Activated CD4-positive, alpha-beta T cell treated with anti-CD3 and anti-CD28 coated beads, Interleukin-2, amount 50 U/mL, for 48 hours (primary cell): ENCODE results near the gene CDCA7.
"Not testable (repeated sequence)": the region's sequence is repeated elsewhere in the genome, so short reads cannot be mapped to it uniquely, and the experiment has no call there.

Experiments
- DNase-seq, 2 experiments: peaks; one replicate each; pipeline ENCODE4 v3.0.0-alpha.2; 2020

Gene CDCA7

DNA sequence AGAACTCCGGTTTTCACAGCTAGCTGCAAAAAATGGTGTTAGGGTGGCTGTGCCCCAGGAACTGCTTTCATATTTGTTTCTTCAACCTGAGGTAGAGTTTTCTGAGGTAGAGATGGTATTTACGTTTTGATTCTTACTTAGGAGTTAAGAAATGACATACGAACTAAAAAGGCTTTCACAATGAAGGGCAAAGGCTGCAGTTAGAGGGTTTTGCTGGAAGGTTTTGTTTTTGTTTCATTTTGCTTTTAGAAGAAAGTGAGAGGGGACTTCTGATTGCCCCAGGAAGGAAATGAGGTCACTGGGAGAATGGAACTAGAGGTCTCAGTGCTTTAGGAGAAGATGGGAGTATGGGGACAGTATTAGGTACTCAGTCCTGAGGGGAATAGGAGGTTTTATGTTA lies 15.5 kb downstream of the CDCA7 start:
- no peak for DNase-seq

DNA sequence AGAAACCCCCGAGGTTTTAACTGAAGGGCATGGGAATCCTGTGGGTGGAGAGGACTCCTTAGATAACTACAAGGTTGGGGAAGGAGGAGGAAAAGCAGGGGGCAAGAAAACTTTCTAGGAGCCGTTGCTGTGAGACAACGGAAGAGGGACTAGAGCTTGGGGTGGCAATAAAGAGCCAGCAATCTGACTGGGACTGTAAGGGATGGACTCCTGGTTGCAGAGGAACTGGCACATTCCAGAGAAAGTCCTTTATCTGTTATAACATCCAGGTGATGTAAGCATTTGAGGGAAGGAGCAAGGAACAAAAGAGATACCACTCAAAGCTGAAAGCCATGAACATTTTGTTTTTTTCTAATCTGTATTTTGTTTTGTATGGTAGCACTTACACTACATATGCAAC lies 16.4 kb downstream of the CDCA7 start:
- no peak for DNase-seq

DNA sequence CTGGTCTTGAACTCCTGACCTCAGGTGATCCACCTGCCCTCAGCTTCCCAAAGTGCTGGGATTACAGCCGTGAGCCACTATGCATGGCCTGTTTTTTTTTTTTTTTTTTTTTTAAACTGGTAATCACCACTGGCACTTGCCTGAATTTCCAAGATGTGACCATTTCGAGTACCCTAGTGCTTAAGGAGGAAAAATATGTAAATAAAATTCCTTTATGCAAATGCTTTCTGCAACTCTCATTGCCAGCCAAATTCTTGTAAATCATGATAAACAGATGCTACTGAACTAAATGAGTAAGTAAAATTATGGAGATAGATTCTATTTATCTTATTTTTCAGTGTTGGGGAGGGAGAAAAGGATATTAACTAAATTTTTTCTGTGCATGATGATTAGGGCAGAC lies 18.6 kb downstream of the CDCA7 start:
- no peak for DNase-seq

DNA sequence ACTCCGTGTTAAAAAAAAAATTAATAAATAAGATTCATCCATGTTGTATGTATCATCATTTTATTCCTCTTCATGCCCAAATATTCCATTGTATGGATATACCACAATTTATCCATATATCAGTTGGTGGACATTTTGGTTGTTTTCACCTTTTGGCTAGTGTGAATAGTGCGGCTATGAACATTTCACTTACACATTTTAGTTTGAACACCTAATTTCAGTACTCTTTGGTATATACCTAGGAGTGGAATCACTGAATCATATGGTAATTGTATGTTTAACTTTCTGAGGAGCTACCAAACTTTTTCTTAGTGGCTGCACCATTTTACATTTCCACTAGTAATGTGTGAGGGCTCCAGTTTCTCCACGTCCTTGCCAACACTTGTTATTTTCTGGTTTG lies 20.0 kb downstream of the CDCA7 start:
- DNase-seq: no peak

DNA sequence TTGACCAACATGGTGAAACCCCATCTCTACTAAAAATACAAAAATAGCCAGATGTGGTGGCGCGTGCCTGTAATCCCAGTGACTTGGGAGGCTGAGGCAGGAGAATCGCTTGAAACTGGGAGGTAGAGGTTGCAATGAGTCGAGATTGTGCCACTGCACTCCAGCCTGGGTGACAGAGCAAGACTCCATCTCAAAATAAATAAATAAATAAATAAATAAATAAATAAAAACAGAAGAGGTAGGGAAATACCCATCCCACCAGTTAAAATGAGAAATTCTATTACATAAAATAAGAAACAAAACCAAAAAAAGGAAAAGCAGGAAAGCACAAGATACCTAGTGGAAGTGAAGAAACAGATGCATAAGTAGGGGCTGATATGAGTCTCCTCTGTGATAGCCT lies 30.9 kb downstream of the CDCA7 start:
- DNase-seq: not testable (repeated sequence)

DNA sequence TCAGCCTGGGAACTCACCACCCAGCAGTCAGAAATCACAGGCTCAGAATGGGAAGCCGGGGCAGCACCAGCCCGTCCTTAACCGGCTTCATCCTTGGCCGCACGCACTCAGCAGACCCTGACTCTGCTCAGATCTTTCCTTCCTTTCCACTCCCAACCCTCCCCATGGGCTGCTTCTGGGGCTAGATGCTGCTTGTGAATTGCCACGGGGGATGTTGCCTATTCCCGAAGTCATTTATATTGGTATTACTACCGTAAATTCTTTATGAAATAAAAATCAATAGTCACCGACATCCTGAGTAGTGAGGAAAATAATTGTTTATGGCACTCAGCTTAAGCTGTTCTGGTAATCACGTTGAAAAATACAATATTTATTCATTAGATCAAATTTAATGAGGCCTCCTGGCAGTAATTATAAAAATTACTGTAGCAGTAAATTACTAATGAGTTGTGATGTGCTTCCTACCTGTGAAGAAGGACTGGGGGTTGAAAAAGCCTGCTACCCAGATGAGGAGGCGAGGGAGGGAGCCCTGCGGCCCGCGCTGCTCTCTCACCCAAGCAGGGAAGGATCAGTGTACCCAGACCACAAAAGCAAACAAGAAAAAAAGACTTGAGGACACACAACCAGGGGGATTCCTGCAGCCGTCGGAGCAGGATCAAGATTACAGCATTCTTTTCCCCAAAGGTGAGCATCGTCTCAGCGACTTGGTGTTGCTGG lies 31.5 kb downstream of the CDCA7 start:
- no peak for DNase-seq

DNA sequence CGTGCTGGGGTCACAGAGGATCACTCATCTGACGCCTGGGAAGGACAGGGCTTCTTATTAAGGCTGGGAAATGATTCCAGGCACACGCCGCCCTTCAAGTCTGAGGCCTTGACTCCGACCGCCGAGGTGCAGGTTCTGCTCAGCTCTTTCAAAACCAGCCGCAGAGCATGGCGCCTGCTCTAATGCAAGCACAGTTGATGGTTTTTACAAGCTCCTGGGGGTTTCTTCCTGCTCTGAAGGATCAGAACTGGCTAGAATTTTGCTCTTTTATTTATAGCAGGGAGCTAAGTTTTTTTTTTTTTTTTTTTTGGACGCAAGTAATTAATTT lies 32.0 kb downstream of the CDCA7 start:
- no peak for DNase-seq

DNA sequence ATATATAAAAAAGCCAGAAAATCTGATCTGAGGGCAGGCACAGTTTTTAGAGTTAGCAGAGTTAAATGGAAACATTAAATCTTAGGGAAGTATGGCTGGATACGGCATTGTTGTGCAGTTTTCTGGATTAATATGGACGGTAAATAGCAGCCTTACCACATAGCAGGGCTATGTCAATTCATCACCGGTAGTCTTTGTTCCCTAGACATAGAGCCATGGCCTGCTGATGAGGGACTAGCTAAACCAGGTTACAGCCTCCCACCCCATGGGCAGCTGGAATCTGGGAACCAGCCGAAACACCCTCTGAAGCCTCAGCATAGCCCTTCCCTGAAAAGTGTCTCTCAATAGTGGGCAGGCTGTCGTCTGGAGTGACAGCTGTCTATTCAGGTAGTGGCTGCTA lies 32.4 kb downstream of the CDCA7 start:
- no peak for DNase-seq

DNA sequence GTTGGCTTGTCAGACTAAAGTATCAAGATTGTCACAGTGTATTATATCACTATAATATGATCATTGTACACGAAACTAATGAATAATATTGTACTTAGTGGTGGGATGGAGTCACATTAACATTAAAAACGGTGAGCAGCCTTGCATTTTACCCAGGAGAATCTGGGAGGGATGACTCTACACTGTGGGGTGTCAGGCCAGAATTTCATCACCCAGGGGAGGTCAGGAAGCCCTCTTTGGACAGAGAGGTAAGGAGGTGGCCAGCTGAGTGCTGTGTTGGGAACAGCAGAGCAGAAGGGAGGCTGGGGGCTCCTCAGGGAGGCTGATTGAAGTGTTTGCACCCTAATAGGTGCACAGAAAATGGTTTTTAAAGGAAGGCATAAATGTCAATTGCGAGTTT lies 33.0 kb downstream of the CDCA7 start:
- DNase-seq: no peak

DNA sequence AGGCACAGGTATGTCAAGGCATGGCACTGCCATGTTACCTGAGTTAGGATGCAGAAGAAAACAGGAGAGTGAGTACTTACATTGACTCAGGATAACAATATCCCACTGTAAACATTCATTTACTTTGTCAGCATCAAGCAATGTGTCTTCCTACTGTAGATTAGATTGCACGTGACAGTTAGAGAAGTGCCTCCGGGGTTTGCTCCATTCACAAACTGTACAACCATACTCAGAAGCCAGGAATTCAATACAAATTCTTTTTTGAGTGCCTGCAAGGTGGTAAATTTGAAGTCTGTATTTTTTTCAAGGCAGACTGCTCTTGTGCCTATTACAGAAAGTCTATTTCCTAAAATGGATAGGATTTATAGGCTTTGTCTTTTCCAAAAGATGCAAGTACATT lies 34.1 kb downstream of the CDCA7 start:
- DNase-seq: no peak

DNA sequence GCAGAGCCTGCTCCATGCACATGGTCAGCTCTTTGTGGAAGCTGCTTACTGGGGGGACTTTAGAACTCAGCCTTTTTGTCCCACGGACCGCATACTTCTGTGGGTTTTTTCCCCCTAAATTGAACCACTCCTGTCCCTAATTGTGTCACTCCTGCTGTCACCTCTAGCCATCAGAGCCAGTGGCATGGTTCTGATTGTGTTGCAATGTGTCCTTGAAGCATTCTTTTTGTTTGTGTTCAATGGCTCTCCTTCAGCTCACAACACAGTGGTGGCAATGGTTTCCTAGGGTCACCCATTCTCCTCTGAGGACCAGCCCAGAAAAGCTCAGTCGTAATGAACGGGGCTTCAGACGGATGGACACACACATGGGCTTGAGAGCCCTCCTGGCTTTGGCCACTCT lies 35.4 kb downstream of the CDCA7 start:
- no peak for DNase-seq

DNA sequence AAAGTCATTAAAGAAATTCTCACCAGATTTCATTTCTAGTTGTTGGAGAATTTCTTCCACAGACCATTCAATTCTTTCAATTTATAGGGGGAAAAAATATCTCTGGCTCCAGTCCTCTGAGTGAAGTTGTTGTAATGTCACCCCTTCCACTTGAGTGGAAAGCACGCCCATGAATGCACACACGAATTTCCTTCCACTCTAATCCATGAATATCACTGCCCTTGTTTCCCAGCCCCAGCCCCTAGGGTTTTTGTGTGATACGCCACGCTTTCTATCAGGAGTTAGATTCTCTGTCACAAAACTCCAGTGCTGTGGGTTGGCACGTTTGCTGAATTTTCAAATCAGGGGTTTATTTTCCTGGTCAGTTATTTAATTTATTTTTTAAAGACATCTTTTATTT lies 38.1 kb downstream of the CDCA7 start:
- DNase-seq: no peak

DNA sequence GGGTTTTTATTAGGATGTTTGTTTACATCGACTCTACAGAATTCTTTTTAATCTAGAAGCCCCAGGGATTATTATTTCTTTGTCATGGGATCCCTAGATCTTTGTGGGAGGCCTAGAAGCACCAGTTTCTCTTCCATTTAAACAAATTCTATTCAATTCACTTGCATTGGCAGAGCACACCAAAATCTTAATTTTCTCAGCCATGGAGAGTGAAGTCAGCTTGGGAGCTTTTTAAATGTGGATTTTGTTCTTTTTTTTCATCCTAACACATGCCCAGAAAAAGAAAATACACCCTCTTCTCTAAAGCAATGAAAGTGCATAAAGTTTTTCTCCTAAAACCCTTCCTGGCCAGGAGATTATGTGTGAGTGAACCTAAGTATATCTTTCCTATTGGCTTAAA lies 38.5 kb downstream of the CDCA7 start:
- DNase-seq: no peak

DNA sequence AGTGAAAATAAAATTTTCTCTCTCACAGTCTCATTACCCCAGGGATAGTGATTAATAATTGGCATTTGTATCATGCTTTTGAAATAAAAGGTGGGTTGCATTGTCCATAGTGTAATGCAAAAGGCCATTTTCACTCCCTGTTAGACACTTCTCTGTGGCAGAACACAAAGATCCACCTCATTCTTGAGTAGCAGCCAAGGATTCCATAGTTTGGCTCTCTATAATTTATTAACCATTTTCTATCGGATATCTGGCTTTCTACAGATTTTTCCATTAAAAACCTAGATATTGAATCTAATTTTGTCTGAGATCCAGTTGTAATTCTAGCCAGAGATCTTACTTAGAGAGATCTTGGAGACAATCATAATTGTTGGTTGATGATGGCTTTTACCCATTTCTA lies 39.0 kb downstream of the CDCA7 start:
- DNase-seq: no peak

DNA sequence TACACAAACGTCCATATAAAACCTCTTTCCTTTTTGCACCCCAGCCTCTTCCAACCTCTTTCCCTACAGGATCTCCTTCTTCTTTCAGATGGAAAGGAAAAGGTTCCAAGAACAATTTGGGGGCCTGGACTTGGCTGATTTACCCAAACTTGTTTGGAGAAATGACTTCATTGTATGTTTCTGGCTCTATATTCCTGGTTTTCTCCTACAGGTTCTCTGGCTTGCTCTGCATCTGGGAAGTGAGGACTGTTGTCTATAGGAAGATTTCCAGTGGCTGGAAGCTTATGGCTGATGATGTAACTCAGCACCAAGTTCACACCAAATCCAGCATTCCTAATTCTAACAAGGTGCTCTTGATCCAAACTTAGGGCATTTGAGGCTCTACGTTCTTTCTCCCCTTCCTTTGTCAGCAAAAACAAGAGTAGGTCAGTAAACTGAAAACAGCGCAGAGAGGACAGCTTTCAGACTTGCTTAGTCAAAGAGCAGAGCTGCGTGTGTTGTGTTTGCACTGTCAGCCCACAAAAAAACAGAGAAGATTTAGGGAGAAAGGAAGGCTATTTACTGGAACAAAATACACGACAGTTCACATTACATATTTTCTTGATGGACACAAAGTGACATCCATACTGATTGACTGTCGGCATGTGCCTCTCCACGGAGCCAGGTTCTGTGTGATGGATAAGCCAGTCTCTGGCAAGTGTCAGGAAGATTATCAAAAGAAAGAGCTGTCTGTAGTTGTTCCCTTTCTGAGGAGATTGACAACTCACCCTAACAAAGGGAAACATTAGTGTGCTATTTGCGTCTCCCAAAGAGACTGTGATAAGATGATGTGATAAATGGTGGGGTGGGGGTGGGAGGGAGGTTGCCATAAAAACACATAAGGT lies 39.7 kb downstream of the CDCA7 start:
- no peak for DNase-seq

DNA sequence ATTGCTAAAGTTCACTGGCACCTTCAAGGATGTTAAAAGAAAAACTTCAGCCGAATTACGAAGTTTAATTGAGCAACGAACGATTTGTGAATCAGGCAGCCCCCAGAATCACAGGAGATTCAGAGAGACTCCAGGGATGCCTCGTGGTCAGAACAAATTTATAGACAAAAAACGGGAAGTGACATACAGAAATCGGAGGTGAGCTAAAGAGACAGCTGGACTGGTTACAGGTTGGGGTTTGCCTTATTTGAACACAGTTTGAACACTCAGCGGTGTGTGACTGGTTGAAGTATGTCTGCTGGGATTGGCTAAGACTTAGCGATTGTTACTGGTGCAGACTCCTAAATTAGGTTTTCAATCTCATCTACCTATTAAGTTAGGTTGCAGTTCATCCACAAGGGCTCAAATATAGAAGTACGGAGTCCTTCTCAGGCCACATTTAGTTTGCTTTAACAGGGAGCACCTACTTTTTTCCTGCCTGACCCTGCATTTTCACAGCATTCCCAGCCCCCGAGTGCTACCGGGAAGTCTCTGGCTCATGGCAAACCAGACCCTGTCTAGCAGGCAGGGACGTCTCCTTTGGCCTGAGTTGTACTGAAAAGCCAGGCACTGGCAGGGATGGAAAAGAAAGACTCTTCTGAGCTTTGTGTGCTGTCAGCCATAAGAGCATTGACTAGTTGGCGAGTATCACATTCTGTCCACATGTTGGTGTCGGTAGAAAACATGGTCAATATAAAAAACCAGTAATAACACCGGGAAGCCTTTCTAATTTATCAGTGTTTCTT lies 41.1 kb downstream of the CDCA7 start:
- no peak for DNase-seq

DNA sequence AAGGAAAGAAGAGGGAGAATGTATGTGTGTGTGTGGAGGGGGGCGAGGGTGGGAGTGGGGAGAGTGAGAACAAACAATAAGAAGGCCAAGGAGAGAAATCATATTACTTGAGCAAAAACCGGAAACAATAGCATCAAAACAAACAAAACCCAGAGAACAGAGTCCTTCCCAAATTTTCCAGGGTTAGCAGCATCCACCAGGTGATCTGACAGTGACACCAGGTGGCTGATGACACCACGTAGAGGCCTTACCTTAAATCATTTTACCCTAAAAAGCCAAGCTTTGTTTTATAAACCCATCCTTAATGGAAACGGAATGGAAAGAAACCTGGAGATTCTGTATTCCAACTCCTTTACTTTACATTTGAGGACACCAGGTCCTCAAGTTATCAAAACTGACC lies 42.9 kb downstream of the CDCA7 start:
- no peak for DNase-seq

DNA sequence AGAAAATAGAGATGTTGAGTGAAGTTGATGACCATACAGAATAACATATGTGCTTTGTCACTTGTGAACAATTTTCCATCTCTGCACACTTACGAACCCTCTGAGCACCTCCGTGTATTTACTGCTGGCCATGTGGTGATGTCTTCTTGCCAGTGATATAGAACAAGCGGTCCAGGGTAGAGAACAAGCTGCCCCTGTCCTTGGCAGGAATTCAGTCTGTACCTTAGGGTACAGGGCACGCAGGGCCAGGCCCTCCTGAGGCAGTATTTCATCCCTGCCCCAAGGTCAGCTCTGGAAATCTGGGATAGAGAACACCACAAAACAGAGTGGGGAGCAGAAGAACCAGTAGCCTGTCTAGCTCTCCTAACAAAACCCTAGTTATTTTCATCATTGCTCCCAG lies 44.6 kb downstream of the CDCA7 start:
- no peak for DNase-seq

DNA sequence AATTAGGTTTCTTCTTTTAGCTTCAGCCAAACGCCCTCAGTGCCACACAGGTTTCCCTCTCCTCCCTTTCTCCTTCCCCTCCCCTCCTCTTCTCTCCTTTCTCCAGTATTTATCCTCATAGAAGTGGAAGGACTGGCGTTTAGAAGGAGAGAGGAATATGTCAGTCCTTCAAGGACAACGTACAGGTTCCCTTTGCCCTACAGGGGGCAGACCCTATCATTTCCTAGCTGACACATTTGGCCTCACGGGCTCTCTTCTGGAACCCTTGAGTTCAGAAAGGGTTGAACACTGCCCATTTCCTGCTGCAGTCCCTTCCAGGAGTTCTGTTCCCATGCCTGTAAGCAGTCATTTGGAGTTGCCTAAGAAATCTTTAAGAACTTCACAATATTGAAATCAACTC lies 46.1 kb downstream of the CDCA7 start:
- no peak for DNase-seq

DNA sequence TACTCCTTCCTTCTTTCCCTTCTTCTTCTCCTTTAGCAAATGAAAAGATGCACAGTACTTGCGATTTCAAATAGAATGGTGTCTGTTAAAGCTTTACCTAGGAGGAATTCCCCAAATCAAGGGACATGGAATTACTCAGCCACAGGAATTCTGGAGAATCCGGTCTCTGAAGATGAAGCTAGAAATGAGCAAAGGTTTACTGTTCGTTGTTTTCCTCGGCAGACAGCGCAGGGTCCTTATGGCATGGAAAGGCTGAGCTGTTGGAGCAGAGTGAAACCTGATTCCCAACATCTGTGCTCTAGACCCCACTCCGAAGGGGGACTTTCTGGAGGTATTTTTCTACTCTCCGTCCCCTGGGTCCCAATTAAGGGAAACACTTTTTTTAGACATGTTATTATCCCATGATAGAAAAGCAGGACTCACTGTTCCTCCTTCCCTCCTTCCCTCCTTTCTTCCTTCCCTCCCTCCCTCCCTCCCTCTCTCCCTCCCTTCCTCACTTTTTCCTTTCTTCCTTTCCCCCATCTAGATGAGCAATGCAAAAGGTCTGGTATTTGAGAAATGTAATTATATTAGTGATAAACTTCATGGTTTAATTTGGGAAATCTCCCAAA lies 47.1 kb downstream of the CDCA7 start:
- DNase-seq: no peak

DNA sequence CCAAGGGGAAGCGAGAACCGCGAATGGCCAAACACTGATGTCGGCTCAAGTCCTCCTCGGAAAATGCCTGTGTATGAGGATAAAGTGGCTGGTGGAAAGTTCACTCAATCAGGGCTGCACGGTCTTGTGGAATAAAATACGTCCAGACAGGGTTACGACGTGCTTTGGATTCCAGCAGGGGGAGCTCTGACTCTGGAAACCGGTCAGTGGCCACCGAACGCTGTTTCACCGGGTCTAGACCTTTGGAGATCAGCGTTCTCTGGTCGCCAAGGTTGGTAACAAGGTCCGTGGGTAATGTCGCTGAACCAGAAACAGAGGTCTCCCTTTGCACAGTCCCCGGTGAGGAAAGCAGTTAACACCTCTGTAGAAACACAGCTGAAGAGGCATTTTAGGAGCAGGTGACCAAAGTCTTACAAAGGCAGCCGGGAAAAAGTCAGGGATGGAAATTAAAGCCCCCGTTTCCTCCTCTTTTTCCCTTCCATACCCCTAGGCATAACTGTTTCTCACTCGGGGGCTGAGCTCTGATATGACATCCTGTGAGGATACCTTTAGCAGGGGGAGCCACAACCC lies 47.8 kb downstream of the CDCA7 start:
- peak; percentile 71 to 78 for DNase-seq

DNA sequence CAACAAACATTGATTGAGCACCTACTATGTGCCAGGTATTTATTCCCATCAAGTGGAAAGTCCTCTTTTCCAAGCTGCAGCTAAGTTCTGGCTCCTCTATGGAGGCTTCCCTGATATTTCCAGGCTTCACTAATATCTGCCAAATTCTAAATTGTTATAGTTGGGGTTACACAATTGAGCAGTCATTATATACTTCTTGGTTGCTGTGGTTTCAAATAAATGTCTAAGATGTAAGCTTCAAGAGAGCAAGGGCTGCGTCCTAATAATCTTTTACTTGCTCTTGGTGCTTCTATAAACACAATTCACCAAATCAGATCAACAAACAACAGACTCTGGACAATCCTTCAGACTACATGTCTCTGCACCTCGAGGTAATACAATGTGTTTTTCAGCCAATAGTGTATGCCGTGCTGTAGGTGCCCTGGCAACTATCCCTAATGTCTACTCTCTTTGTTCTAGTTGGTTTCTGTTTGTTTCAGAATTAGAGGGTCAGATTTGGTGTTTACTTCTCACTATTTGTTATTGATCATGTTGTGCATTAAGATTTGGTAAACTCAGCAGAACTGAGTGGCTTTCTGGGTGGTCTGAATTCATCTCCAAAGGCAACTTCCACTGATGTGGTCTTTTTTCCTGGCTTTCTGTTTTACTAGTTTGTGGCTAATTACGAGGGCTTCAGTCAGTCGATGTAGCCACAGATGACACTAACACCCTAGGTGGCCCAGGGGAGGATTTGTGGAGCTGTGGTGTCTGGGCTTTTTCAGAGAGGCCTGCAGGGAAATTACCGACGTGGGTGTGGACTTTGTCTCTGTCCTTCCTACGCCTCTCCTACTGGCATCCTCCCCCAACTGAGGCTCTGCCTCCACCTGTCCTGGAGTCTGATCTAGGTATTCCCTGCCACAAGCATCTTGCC lies 50.4 kb downstream of the CDCA7 start:
- no peak for DNase-seq
